ENCODE data around the gene CSAG2.
"Not testable (repeated sequence)": the region's sequence is repeated elsewhere in the genome, so short reads cannot be mapped to it uniquely, and the experiment has no call there.

The CSAG2 gene, protein sequence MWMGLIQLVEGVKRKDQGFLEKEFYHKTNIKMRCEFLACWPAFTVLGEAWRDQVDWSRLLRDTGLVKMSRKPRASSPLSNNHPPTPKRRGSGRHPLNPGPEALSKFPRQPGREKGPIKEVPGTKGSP

GRCh38 chrX:152709173-152709572 is at the start of gene CSAG2:
Gene CSAG2 (minus strand): TSS chrX:152709273. CDS start chrX:152709112, 161 bp downstream.
- H3K4me1 Mint-ChIP-seq; ATAC-seq (replicated peaks); H3K4me3 Mint-ChIP-seq; H3K9me3 Mint-ChIP-seq; H3K27me3 Mint-ChIP-seq; DNase-seq; H3K36me3 Mint-ChIP-seq; H3K27ac Mint-ChIP-seq: not testable (repeated sequence)

DNA sequence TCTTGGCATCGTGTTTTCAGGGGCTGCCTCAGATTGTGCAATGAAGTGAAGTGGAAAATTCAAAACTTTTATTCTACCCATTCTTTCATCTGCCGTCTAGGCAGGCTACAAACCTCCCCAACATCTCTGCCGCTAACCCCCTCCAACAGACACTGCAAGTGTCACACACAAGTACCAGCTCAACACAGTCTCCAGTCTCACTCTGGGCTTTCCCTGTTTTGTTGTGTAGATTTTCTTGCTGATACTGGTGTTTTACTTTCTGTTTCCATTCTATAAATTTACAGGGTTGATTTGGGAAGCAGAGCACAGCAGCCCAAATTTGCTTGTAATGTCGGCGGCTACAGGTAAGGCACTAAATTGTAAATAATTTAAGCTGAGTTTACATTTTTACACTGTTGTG is 45.8 kb upstream of the CSAG2 start:
- not testable (repeated sequence) for H3K27me3 Mint-ChIP-seq; H3K4me1 Mint-ChIP-seq; H3K4me3 Mint-ChIP-seq; H3K9me3 Mint-ChIP-seq; ATAC-seq (replicated peaks); H3K36me3 Mint-ChIP-seq; DNase-seq; H3K27ac Mint-ChIP-seq

- not testable (repeated sequence) for DNase-seq; H3K27ac Mint-ChIP-seq; H3K4me3 Mint-ChIP-seq; ATAC-seq (replicated peaks); H3K4me1 Mint-ChIP-seq; H3K27me3 Mint-ChIP-seq; H3K9me3 Mint-ChIP-seq; H3K36me3 Mint-ChIP-seq
These were observed 44.9 kb upstream of the CSAG2 start, which contains the start of gene MAGEA2 for GRCh38 chrX:152753686-152754650. Gene MAGEA2 (minus strand): TSS chrX:152753842. CDS start chrX:152751363, 2,479 bp downstream.

- Mint-ChIP-seq H3K4me1 (no peaks in the 10 kb centered on the region), H3K27ac (no peak overlapping the region), H3K36me3 (no peaks in the 10 kb centered on the region), H3K4me3 (no peak overlapping the region), H3K27me3 (no peaks in the 10 kb centered on the region), H3K9me3 (no peaks in the 10 kb centered on the region)
- DNase-seq (no peak), ATAC-seq (replicated peaks) (no peak)
These were observed 29.5 kb upstream of the CSAG2 start for GRCh38 chrX:152738560-152738959.

- not testable (repeated sequence) for DNase-seq; ATAC-seq (replicated peaks); H3K9me3 Mint-ChIP-seq; H3K4me3 Mint-ChIP-seq; H3K4me1 Mint-ChIP-seq; H3K36me3 Mint-ChIP-seq; H3K27ac Mint-ChIP-seq; H3K27me3 Mint-ChIP-seq
These were observed 27.5 kb upstream of the CSAG2 start for GRCh38 chrX:152736528-152736927.

- H3K27me3 Mint-ChIP-seq = no peaks in the 10 kb centered on the region
These were observed 26.9 kb upstream of the CSAG2 start for GRCh38 chrX:152735860-152736511.

GRCh38 chrX:152735101-152735500 is 26.0 kb upstream of the CSAG2 start:
- ATAC-seq (replicated peaks) (no peak), DNase-seq (no peak)
- Mint-ChIP-seq H3K27ac (no peak overlapping the region), H3K9me3 (no peaks in the 10 kb centered on the region), H3K27me3 (no peaks in the 10 kb centered on the region), H3K36me3 (no peaks in the 10 kb centered on the region), H3K4me1 (no peaks in the 10 kb centered on the region), H3K4me3 (no peak overlapping the region)

More at GRCh38 chrX:152735860-152736511, 26.9 kb upstream of the CSAG2 start:
- H3K36me3 Mint-ChIP-seq = no peaks in the 10 kb centered on the region
- no peak for ATAC-seq (replicated peaks)
- no peaks in the 10 kb centered on the region for H3K4me1 Mint-ChIP-seq
- no peaks in the 10 kb centered on the region for H3K9me3 Mint-ChIP-seq
- no peak for DNase-seq
- H3K4me3 Mint-ChIP-seq = no peak overlapping the region
- H3K27ac Mint-ChIP-seq = no peak overlapping the region

DNA sequence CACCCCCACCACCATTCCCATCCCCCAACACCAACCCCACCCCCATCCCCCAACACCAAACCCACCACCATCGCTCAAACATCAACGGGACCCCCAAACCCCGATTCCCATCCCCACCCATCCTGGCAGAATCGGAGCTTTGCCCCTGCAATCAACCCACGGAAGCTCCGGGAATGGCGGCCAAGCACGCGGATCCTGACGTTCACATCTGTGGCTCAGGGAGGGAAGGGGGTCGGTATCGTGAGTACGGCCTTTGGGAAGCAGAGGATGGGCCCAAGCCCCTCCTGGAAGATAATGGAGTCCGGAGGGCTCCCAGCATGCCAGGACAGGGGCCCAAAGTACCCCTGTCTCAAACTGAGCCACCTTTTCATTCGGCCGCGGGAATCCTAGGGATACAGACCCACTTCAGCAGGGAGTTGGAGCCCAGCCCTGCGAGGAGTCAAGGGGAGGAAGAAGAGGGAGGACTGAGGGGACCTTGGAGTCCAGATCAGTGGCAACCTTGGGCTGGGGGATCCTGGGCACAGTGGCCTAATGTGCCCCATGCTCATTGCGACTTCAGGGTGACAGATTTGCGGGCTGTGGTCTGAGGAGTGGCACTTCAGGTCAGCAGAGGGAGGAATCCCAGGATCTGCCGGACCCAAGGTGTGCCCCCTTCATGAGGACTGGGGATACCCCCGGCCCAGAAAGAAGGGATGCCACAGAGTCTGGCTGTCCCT is 25.2 kb upstream of the CSAG2 start:
- not testable (repeated sequence) for H3K9me3 Mint-ChIP-seq; DNase-seq; H3K27me3 Mint-ChIP-seq; H3K4me3 Mint-ChIP-seq; H3K27ac Mint-ChIP-seq; H3K36me3 Mint-ChIP-seq; H3K4me1 Mint-ChIP-seq; ATAC-seq (replicated peaks)

DNA sequence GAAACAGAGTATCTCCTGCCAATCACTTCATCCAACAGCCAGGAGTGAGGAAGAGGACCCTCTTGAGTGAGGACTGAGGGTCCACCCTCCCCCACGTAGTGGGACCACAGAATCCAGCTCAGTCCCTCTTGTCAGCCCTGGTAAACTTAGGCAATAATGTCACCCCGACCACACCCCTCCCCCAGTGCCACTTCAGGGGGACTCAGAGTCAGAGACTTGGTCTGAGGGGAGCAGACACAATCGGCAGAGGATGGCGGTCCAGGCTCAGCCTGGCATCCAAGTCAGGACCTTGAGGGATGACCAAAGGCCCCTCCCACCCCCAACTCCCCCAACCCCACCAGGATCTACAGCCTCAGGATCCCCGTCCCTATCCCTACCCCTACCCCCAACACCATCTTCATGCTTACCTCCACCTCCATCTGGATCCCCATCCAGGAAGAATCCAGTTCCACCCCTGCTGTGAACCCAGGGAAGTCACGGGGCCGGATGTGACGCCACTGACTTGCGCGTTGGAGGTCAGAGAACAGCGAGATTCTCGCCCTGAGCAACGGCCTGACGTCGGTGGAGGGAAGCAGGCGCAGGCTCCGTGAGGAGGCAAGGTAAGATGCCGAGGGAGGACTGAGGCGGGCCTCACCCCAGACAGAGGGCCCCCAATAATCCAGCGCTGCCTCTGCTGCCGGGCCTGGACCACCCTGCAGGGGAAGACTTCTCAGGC is 24.3 kb upstream of the CSAG2 start, which contains the start of the genes CSAG1 and MAGEA12:
Gene CSAG1, minus strand, starts transcription at position 461 of the 715 bp plus-strand sequence. CDS start 1,261 bp downstream, outside the sequence.
Gene MAGEA12, plus strand, starts transcription at position 497 of the 715 bp plus-strand sequence. CDS start 2,405 bp downstream, outside the sequence.
- Mint-ChIP-seq H3K27me3 (peaks cover 4 to 6% of the 10 kb centered on the region in 2 donors), H3K9me3 (no peaks in the 10 kb centered on the region), H3K36me3 (no peaks in the 10 kb centered on the region), H3K27ac (no peak within 1 kb of the TSS), H3K4me1 (no peaks in the 10 kb centered on the region), H3K4me3 (no peak within 1 kb of the TSS)
- no peak for DNase-seq
- ATAC-seq (replicated peaks) = no peak

DNA sequence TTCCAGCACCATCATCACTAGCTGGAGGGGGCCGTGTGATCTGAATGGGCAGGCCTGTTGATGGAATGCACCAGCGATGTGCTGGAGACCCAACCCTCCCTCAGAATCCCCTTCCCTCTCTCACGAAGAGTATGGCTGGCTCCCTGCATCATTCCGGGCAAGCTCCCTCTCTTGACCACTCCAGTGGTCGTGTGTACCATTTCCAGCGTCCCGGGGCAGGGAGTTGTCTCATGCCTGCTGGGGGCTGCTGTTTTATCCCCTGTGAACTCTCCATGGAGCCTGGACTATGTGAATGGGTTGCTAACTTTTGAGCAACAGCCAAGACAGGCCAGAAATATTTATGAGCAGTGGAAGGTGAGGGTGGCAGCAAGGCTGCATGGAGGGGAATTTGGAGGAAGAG is 16.3 kb upstream of the CSAG2 start:
- ATAC-seq (replicated peaks) (no peak), DNase-seq (no peak)
- Mint-ChIP-seq H3K9me3 (no peaks in the 10 kb centered on the region), H3K36me3 (no peaks in the 10 kb centered on the region), H3K27me3 (peaks cover 9 to 14% of the 10 kb centered on the region in 2 donors), H3K27ac (no peak overlapping the region), H3K4me1 (no peaks in the 10 kb centered on the region), H3K4me3 (no peak overlapping the region)

DNA sequence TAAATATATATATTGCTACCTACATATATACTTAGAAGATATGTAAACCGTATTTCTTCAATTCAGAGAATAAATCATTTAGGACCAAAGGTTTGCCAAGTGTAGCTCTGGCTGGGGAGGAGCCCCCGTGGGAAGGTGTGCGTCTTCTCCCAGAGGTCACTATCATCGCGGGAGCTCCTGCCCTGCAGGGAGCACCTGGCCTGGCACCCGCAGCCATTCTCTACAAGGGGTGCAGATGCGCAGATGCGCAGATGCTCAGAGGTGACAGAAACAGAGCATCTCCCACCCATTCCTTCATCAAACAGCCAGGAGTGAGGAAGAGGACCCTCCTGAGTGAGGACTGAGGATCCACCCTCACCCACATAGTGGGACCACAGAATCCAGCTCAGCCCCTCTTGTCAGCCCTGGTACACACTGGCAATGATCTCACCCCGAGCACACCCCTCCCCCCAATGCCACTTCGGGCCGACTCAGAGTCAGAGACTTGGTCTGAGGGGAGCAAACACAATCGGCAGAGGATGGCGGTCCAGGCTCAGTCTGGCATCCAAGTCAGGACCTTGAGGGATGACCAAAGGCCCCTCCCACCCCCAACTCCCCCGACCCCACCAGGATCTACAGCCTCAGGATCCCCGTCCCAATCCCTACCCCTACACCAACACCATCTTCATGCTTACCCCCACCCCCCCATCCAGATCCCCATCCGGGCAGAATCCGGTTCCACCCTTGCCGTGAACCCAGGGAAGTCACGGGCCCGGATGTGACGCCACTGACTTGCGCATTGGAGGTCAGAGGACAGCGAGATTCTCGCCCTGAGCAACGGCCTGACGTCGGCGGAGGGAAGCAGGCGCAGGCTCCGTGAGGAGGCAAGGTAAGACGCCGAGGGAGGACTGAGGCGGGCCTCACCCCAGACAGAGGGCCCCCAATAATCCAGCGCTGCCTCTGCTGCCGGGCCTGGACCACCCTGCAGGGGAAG is 5.0 kb upstream of the CSAG2 start, which contains the start of gene MAGEA2B:
Gene MAGEA2B, plus strand, starts transcription at position 814 of the 973 bp plus-strand sequence. CDS start 2,479 bp downstream, outside the sequence.
- DNase-seq; H3K9me3 Mint-ChIP-seq; H3K4me1 Mint-ChIP-seq; H3K4me3 Mint-ChIP-seq; H3K27ac Mint-ChIP-seq; H3K27me3 Mint-ChIP-seq; ATAC-seq (replicated peaks); H3K36me3 Mint-ChIP-seq: not testable (repeated sequence)

- H3K27me3 Mint-ChIP-seq; H3K9me3 Mint-ChIP-seq; H3K27ac Mint-ChIP-seq; H3K4me1 Mint-ChIP-seq; H3K36me3 Mint-ChIP-seq; ATAC-seq (replicated peaks); H3K4me3 Mint-ChIP-seq; DNase-seq: not testable (repeated sequence)
These were observed 4.1 kb upstream of the CSAG2 start for GRCh38 chrX:152713195-152713594.
